CD4-positive, alpha-beta memory T cell (primary cell): Measurements from ENCODE around the gene DYSF. TPM values are rescaled to one million over a fixed set of nuclear protein-coding genes. Genes with fewer than 3 reads are reported as not detected.
A peak's percentile ranks its signal among the peaks of the same experiment; 100 is the strongest.

ENCODE experiments used
- CTCF ChIA-PET: fragments of 350-600 bp; sonication (Branson Sonifier 250); formaldehyde crosslinking; loops from one replicate; lab custom pipeline; 2021; ENCODE audit warnings: inconsistent platforms; ENCODE audit not compliant: partially characterized antibody; lab: Charles Lee
- POLR2A ChIA-PET: fragments of 350-600 bp; sonication (Branson Sonifier 250); formaldehyde crosslinking; loops from one replicate; lab custom pipeline; 2021; ENCODE audit not compliant: partially characterized antibody; lab: Charles Lee
- DNase-seq, 5 donors: peaks; one replicate each; pipeline versions ENCODE4 v3.0.0 to v3.0.0-alpha.2; 2020 to 2022; ENCODE audit warnings: mixed read lengths in 1 of 5
- H3K27ac ChIP-seq: one replicate; pipeline ENCODE4 v1.7.0; 2013; ENCODE audit warnings: low read depth, low read length
- H3K27me3 ChIP-seq: 2 replicates; pipeline ENCODE4 v1.7.0; 2013; ENCODE audit warnings: mild to moderate bottlenecking, low read length, moderate library complexity; ENCODE audit not compliant: insufficient read depth
- H3K36me3 ChIP-seq: 2 replicates; pipeline ENCODE4 v1.7.0; 2013; ENCODE audit warnings: mild to moderate bottlenecking, low read length, moderate library complexity; ENCODE audit not compliant: insufficient read depth
- H3K4me1 ChIP-seq: 2 replicates; pipeline ENCODE4 v1.7.0; 2013; ENCODE audit warnings: mild to moderate bottlenecking, low read length, moderate library complexity; ENCODE audit not compliant: insufficient read depth
- H3K4me3 ChIP-seq, 2 donors: one replicate each; pipeline ENCODE4 v1.7.0; 2013; ENCODE audit warnings: low read length in 2 of 2, mild to moderate bottlenecking in 1 of 2
- H3K9me3 ChIP-seq, 2 donors: one replicate each; pipeline ENCODE4 v1.7.0; 2013; ENCODE audit warnings: low read length in 2 of 2, control low read depth in 1 of 2; ENCODE audit not compliant: control insufficient read depth in 1 of 2
- H3K27ac Mint-ChIP-seq, 7 donors: one replicate each; pipeline ENCODE4 v1.8.0; 2020 to 2021; ENCODE audit warnings: mixed read lengths in 7 of 7, mild to moderate bottlenecking in 6 of 7, inconsistent platforms in 3 of 7, moderate library complexity in 3 of 7
- H3K27me3 Mint-ChIP-seq, 2 donors: one replicate each; pipeline ENCODE4 v1.8.0; 2020 to 2021; ENCODE audit warnings: mixed read lengths in 2 of 2
- H3K36me3 Mint-ChIP-seq, 2 donors: one replicate each; pipeline ENCODE4 v1.8.0; 2020 to 2021; ENCODE audit warnings: mixed read lengths in 2 of 2, inconsistent platforms in 1 of 2, mild to moderate bottlenecking in 1 of 2
- H3K4me1 Mint-ChIP-seq, 4 donors: one replicate each; pipeline ENCODE4 v1.8.0; 2020 to 2021; ENCODE audit warnings: mixed read lengths in 4 of 4, mild to moderate bottlenecking in 1 of 4
- H3K4me3 Mint-ChIP-seq, 8 donors: one replicate each; pipeline ENCODE4 v1.8.0; 2020 to 2021; ENCODE audit warnings: mixed read lengths in 8 of 8, mild to moderate bottlenecking in 7 of 8, moderate library complexity in 6 of 8, inconsistent platforms in 3 of 8
- H3K9me3 Mint-ChIP-seq, 8 donors: one replicate each; pipeline ENCODE4 v1.8.0; 2020 to 2021; ENCODE audit warnings: mixed read lengths in 8 of 8, mild to moderate bottlenecking in 5 of 8, inconsistent platforms in 3 of 8, moderate library complexity in 1 of 8
- intact Hi-C: fragments of 100-400 bp; cut with micrococcal nuclease; formaldehyde crosslinking; loops from one replicate; pipeline ENCODE4 v1.15.1; 2023
- polyA plus RNA-seq, 2 donors: library from polyadenylated mRNA; unstranded; fragments of 300-500 nt; fragmentation: Illumina TruSeq; gene quantifications; one replicate each; pipeline ENCODE4 v1.2.3, GENCODE V29; 2021
- total RNA-seq, 2 experiments: library from RNA; stranded (reverse); gene quantifications; one replicate each; pipeline ENCODE4 v1.2.3, GENCODE V29; 2021

Gene DYSF
- total and polyA plus RNA-seq, 4 experiments from 2014 or later = 0.28 to 0.49 TPM; not detected in 2

GRCh38 chr2:71620116-71620515, 166.8 kb downstream of the DYSF start:
- intact Hi-C loops = no loop called here
- POLR2A ChIA-PET = no interaction called here
- Histone ChIP-seq H3K36me3 (no peaks in the 10 kb centered on the region), H3K27me3 (no peaks in the 10 kb centered on the region), H3K4me3 (no peak overlapping the region), H3K9me3 (no peaks in the 10 kb centered on the region), H3K4me1 (no peaks in the 10 kb centered on the region), H3K27ac (no peak overlapping the region)
- H3K27me3 Mint-ChIP-seq = peaks cover 3 to 7% of the 10 kb centered on the region in 2 donors
- H3K27ac Mint-ChIP-seq = peak overlapping the region in 1 of 7 donors; percentile 3
- no peaks in the 10 kb centered on the region for H3K9me3 Mint-ChIP-seq
- CTCF ChIA-PET = no interaction called here
- no peaks in the 10 kb centered on the region for H3K4me1 Mint-ChIP-seq
- H3K4me3 Mint-ChIP-seq = peak overlapping the region in 1 of 8 donors; percentile 37
- no peak for DNase-seq
- no peaks in the 10 kb centered on the region for H3K36me3 Mint-ChIP-seq

GRCh38 chr2:71620851-71621251, 167.5 kb downstream of the DYSF start:
- intact Hi-C loops = no loop called here
- peaks cover 1 to 5% of the 10 kb centered on the region in 2 donors for H3K27me3 Mint-ChIP-seq
- CTCF ChIA-PET = no interaction called here
- POLR2A ChIA-PET = no interaction called here
- Histone ChIP-seq H3K9me3 (no peaks in the 10 kb centered on the region), H3K36me3 (no peaks in the 10 kb centered on the region), H3K27ac (no peak overlapping the region), H3K4me3 (no peak overlapping the region), H3K27me3 (no peaks in the 10 kb centered on the region), H3K4me1 (no peaks in the 10 kb centered on the region)
- no peaks in the 10 kb centered on the region for H3K4me1 Mint-ChIP-seq
- no peak for DNase-seq
- H3K27ac Mint-ChIP-seq = no peak overlapping the region
- H3K9me3 Mint-ChIP-seq = no peaks in the 10 kb centered on the region
- H3K4me3 Mint-ChIP-seq = no peak overlapping the region
- H3K36me3 Mint-ChIP-seq = no peaks in the 10 kb centered on the region

DNA sequence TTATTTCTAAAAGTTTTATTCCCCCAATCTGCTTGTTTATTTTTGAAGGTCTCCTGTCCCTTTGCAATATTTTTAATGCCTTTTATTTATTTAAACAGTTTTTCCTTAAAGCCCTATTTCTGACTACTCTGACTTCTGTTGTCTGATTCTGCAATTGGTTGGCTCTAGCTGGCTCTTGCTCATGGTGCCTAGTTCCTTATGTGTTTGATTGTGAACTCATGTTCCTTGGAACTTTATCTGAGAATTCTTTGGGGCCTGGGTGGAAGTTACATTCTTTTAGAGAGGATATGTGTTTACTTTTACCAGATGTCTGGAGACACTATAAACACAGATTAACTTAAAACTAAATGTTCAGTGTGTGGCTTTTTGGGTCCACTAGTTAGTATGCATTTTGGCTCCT, 175.9 kb downstream of the DYSF start:
- Histone ChIP-seq H3K27ac (no peak overlapping the region), H3K36me3 (no peaks in the 10 kb centered on the region), H3K9me3 (no peaks in the 10 kb centered on the region), H3K4me1 (no peaks in the 10 kb centered on the region), H3K27me3 (no peaks in the 10 kb centered on the region), H3K4me3 (no peak overlapping the region)
- ChIA-PET CTCF (no interaction called here), POLR2A (no interaction called here)
- no peaks in the 10 kb centered on the region for H3K36me3 Mint-ChIP-seq
- H3K9me3 Mint-ChIP-seq = peaks cover 0 to 7% (median 0%) of the 10 kb centered on the region in 8 donors
- no peaks in the 10 kb centered on the region for H3K4me1 Mint-ChIP-seq
- no peak for DNase-seq
- intact Hi-C loops = no loop called here
- no peak overlapping the region for H3K4me3 Mint-ChIP-seq
- H3K27ac Mint-ChIP-seq = no peak overlapping the region
- H3K27me3 Mint-ChIP-seq = peaks cover 11 to 15% of the 10 kb centered on the region in 2 donors

DNA sequence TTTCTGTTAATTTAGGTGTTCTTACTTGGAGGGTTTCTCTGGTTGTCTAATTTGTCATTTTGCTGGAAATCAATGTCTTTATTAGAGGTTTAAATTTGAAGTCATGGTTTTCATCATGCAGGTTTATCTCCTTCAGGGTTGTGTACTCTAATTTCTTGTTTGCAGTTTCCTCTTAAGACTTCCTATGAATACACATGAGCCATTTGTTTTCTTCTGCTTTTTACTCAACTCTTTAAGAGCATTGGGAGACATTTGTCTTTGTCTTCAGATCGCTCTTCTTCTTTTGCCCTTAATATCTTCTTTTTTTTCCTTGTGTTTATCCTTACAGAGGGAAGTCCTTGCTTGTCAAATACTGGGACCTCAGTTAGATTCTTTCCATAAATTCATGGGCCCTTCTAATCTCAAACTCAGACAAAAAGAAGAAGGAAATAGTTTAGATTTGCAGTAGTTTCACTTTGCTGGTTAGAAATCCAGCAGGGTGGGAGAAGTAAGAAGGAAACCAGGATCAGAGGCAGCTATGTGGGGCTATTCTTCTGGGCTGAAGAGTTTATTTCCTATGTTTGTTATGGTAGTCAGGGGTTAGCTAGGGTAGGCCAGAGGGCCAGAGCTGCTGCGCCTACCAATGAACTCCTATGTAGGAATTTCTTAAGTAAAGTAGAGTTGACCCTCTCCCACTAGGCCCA, 176.6 kb downstream of the DYSF start:
- Histone ChIP-seq H3K27ac (no peak overlapping the region), H3K36me3 (no peaks in the 10 kb centered on the region), H3K4me1 (no peaks in the 10 kb centered on the region), H3K9me3 (no peaks in the 10 kb centered on the region), H3K4me3 (no peak overlapping the region), H3K27me3 (no peaks in the 10 kb centered on the region)
- Mint-ChIP-seq H3K9me3 (peaks cover 0 to 7% (median 0%) of the 10 kb centered on the region in 8 donors), H3K36me3 (no peaks in the 10 kb centered on the region), H3K4me1 (no peaks in the 10 kb centered on the region), H3K27ac (no peak overlapping the region), H3K27me3 (peaks cover 13 to 18% of the 10 kb centered on the region in 2 donors), H3K4me3 (no peak overlapping the region)
- DNase-seq = no peak
- ChIA-PET POLR2A (no interaction called here), CTCF (no interaction called here)
- intact Hi-C loops = no loop called here

GRCh38 chr2:71630454-71631328, 177.3 kb downstream of the DYSF start:
- Mint-ChIP-seq H3K4me1 (no peaks in the 10 kb centered on the region), H3K36me3 (no peaks in the 10 kb centered on the region), H3K27me3 (peaks cover 13 to 21% of the 10 kb centered on the region in 2 donors), H3K4me3 (no peak overlapping the region), H3K9me3 (peaks cover 0 to 7% (median 0%) of the 10 kb centered on the region in 8 donors), H3K27ac (no peak overlapping the region)
- intact Hi-C loops = no loop called here
- H3K36me3 ChIP-seq = no peaks in the 10 kb centered on the region
- H3K9me3 ChIP-seq = no peaks in the 10 kb centered on the region
- no peaks in the 10 kb centered on the region for H3K4me1 ChIP-seq
- no peak for DNase-seq
- ChIA-PET POLR2A (no interaction called here), CTCF (no interaction called here)
- H3K27me3 ChIP-seq = no peaks in the 10 kb centered on the region
- no peak overlapping the region for H3K4me3 ChIP-seq
- H3K27ac ChIP-seq = no peak overlapping the region

GRCh38 chr2:71631411-71631931, 178.1 kb downstream of the DYSF start:
- H3K4me1 Mint-ChIP-seq = no peaks in the 10 kb centered on the region
- H3K9me3 Mint-ChIP-seq = peaks cover 0 to 7% (median 0%) of the 10 kb centered on the region in 8 donors
- H3K27ac ChIP-seq = no peak overlapping the region
- H3K9me3 ChIP-seq = no peaks in the 10 kb centered on the region
- POLR2A ChIA-PET = no interaction called here
- H3K4me3 Mint-ChIP-seq = no peak overlapping the region
- CTCF ChIA-PET = no interaction called here
- no peaks in the 10 kb centered on the region for H3K27me3 ChIP-seq
- H3K27me3 Mint-ChIP-seq = peaks cover 13 to 21% of the 10 kb centered on the region in 2 donors
- no peaks in the 10 kb centered on the region for H3K36me3 Mint-ChIP-seq
- no peaks in the 10 kb centered on the region for H3K36me3 ChIP-seq
- H3K4me3 ChIP-seq = no peak overlapping the region
- no peaks in the 10 kb centered on the region for H3K4me1 ChIP-seq
- no peak for DNase-seq
- intact Hi-C loops = no loop called here
- H3K27ac Mint-ChIP-seq = no peak overlapping the region

DNA sequence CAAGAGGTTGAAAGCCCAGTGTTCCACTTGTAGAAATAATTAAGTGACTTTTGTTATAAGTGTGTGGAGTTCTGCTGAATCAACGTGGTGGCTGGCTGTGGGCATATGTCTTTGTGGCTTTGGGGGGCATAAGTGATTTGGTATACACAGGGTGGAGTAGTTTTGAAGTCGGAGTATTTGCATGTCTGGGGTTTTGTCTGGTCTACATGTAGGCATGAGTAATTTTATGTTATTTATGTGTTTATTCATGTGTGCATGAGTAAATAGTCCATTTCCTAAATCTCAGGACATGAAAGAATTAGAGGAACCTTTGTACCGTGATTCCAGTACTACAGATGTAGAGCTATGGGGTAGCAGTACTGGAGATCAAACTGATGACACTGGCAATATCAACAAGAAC, 179.7 kb downstream of the DYSF start:
- Histone ChIP-seq H3K36me3 (no peaks in the 10 kb centered on the region), H3K4me1 (no peaks in the 10 kb centered on the region), H3K4me3 (no peak overlapping the region), H3K27me3 (no peaks in the 10 kb centered on the region), H3K9me3 (no peaks in the 10 kb centered on the region), H3K27ac (no peak overlapping the region)
- no peak overlapping the region for H3K27ac Mint-ChIP-seq
- intact Hi-C loops = no loop called here
- H3K36me3 Mint-ChIP-seq = no peaks in the 10 kb centered on the region
- H3K27me3 Mint-ChIP-seq = peaks cover 13 to 21% of the 10 kb centered on the region in 2 donors
- ChIA-PET CTCF (no interaction called here), POLR2A (no interaction called here)
- DNase-seq = no peak
- peaks cover 0 to 7% (median 0%) of the 10 kb centered on the region in 8 donors for H3K9me3 Mint-ChIP-seq
- peak overlapping the region in 1 of 8 donors; percentile 7 for H3K4me3 Mint-ChIP-seq
- no peaks in the 10 kb centered on the region for H3K4me1 Mint-ChIP-seq
